PC-3 (cell line): ENCODE results near the gene ARPC4. TPM values are rescaled to one million over a fixed set of nuclear protein-coding genes. Genes with fewer than 3 reads are reported as not detected.

Experiments used
- ATAC-seq: fragments of 200-7000 bp; cut with Tn5 transposase; 2 replicates; pipeline ENCODE4 v1.9.1; 2020; ENCODE audit warnings: mild to moderate bottlenecking, moderate library complexity
- BruUV-seq: library from RNA; stranded (reverse); fragments of 400-500 nt; replicated peaks from 2 replicates; lab custom pipeline; 2021; lab: Mats Ljungman, UMichigan
- CTCF ChIA-PET: fragments of 300-600 bp; sonication (Branson Sonifier 250); formaldehyde crosslinking; loops from one replicate; lab custom pipeline; 2022; ENCODE audit warnings: antibody characterized with exemption; lab: Charles Lee
- POLR2A ChIA-PET: fragments of 300-600 bp; sonication (Branson Sonifier 250); formaldehyde crosslinking; loops from one replicate; lab custom pipeline; 2022; ENCODE audit warnings: antibody characterized with exemption; ENCODE audit not compliant: unreplicated experiment; lab: Charles Lee
- DNase-seq: peaks from one replicate; pipeline ENCODE4 v3.0.0-alpha.2; 2015
- H2AFZ ChIP-seq: fragments of 300-600 bp; sonication (generic); 2 replicates; pipeline ENCODE4 v1.6.0; 2016; ENCODE audit warnings: antibody characterized with exemption, low read length
- H3F3A ChIP-seq: fragments of 300-600 bp; sonication (generic); one replicate; pipeline ENCODE4 v1.6.0; 2017; ENCODE audit warnings: antibody characterized with exemption, low read length, control low read depth, mild to moderate bottlenecking; ENCODE audit not compliant: unreplicated experiment
- H3K27ac ChIP-seq: fragments of 300-600 bp; sonication (generic); 2 replicates; pipeline ENCODE4 v1.5.1; 2016; ENCODE audit warnings: mild to moderate bottlenecking, low read length
- H3K27me3 ChIP-seq: fragments of 300-600 bp; sonication (generic); 2 replicates; pipeline ENCODE4 v1.6.1; 2016; ENCODE audit warnings: low read length, mixed read lengths
- H3K36me3 ChIP-seq: fragments of 300-600 bp; sonication (generic); 2 replicates; pipeline ENCODE4 v1.6.1; 2016; ENCODE audit warnings: low read depth, mixed run types, low read length, mixed read lengths
- H3K4me1 ChIP-seq: fragments of 300-600 bp; sonication (generic); 2 replicates; pipeline ENCODE4 v1.5.1; 2016; ENCODE audit warnings: low read length; ENCODE audit not compliant: insufficient read depth
- H3K4me2 ChIP-seq: fragments of 300-600 bp; sonication (generic); 2 replicates; pipeline ENCODE4 v1.6.0; 2016; ENCODE audit warnings: low read length
- H3K4me3 ChIP-seq: fragments of 300-600 bp; sonication (generic); 2 replicates; pipeline ENCODE4 v1.5.1; 2016; ENCODE audit warnings: mild to moderate bottlenecking, low read length, mixed read lengths
- H3K79me2 ChIP-seq: fragments of 300-600 bp; sonication (generic); 2 replicates; pipeline ENCODE4 v1.6.1; 2017; ENCODE audit warnings: low read length, mixed read lengths
- H3K9ac ChIP-seq: fragments of 300-600 bp; sonication (generic); 2 replicates; pipeline ENCODE4 v1.6.0; 2016; ENCODE audit warnings: mild to moderate bottlenecking, low read length
- H3K9me2 ChIP-seq: fragments of 300-600 bp; sonication (generic); replicated peaks from 2 replicates; pipeline ENCODE4 v1.6.1; 2016; ENCODE audit warnings: mixed run types, low read length, mixed read lengths
- H3K9me3 ChIP-seq: fragments of 300-600 bp; sonication (generic); 2 replicates; pipeline ENCODE4 v1.6.1; 2016; ENCODE audit warnings: low read length, mixed read lengths
- H4K20me1 ChIP-seq: fragments of 300-600 bp; sonication (generic); 2 replicates; pipeline ENCODE4 v1.6.1; 2016; ENCODE audit warnings: low read length, mixed read lengths
- CTCF ChIP-seq: fragments of 300-600 bp; sonication (generic); conservative IDR thresholded peaks from 2 replicates; pipeline ENCODE4 v1.5.1; 2017; ENCODE audit warnings: antibody characterized with exemption, low read depth, mild to moderate bottlenecking, low read length
- EZH2 ChIP-seq: fragments of 300-600 bp; sonication (generic); IDR thresholded peaks from one replicate; pipeline ENCODE4 v1.6.1; 2017; ENCODE audit warnings: antibody characterized with exemption, mild to moderate bottlenecking, low read length; ENCODE audit not compliant: unreplicated experiment
- EZH2phosphoT487 ChIP-seq: fragments of 300-600 bp; sonication (generic); IDR thresholded peaks from 2 replicates; pipeline ENCODE4 v1.6.1; 2018; ENCODE audit warnings: mild to moderate bottlenecking, antibody characterized with exemption, low read length, borderline replicate concordance
- intact Hi-C: fragments of 100-400 bp; cut with micrococcal nuclease; formaldehyde crosslinking; loops from 2 replicates; pipeline ENCODE4 v1.9.0; 2023
- total RNA-seq: library from RNA; depleted of rRNA; stranded (reverse); fragments of >200 nt; gene quantifications from 2 replicates; pipeline ENCODE4 v1.2.3, GENCODE V29; 2014

The ARPC4 gene
- total RNA-seq, 1 experiment from 2014 or later: 223 TPM

GRCh38 chr3:9820946-9821345 lies 28.1 kb downstream of the ARPC4 start:
- Histone ChIP-seq H3K27me3 (no peaks in the 10 kb centered on the region), H3K27ac (no peak overlapping the region), H3K4me2 (no peak overlapping the region), H3K4me1 (no peaks in the 10 kb centered on the region), H3K9me3 (no peaks in the 10 kb centered on the region), H2AFZ (no peak overlapping the region), H3K9ac (no peak overlapping the region), H3K79me2 (no peaks in the 10 kb centered on the region), H3K36me3 (no peaks in the 10 kb centered on the region), H4K20me1 (no peaks in the 10 kb centered on the region), H3F3A (no peaks in the 10 kb centered on the region), H3K9me2 (no peaks in the 10 kb centered on the region), H3K4me3 (no peak overlapping the region)
- ChIA-PET CTCF (no interaction called here), POLR2A (interaction anchor here (0.7 kb wide), 1 partner anchor 71 kb away, joined by 3 read pairs; the partner anchor contains the start of gene OGG1)
- DNase-seq: peak; percentile 53
- intact Hi-C loops: no loop called here
- TF ChIP-seq EZH2phosphoT487 (no peak), CTCF (peak; percentile 71), EZH2 (no peak)
- BruUV-seq: no TSS peak
- ATAC-seq: peak; percentile 95

DNA sequence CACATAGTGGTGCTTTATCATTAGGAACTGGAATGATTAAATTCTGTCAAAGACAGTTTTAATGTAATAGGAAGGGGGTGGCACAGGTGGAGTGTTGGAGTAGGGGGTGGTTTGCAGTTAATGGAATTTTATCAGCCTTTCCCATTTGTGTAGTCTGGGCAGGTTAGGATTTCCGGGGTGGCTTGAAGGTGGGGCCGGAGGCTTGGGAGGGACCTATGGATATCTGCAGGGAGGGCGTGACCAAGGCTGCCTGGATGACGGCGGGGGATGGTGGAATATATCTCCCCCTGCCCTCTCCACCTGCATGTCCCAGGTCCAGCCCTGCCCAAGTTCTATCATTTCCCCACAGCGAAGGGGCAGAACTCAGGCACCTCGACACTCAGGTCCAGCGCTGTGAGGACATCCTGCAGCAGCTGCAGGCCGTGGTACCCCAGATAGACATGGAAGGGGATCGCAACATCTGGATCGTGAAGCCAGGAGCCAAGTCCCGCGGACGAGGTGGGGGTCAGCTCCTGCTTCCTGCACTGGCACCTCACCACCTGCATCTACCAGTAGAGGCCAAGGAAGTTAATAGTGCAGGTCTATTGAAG lies 32.7 kb downstream of the ARPC4 start:
- Histone ChIP-seq H3K27me3 (no peaks in the 10 kb centered on the region), H3K9me2 (no peaks in the 10 kb centered on the region), H3K4me2 (no peak overlapping the region), H3K36me3 (no peaks in the 10 kb centered on the region), H3K9ac (no peak overlapping the region), H3K4me1 (no peaks in the 10 kb centered on the region), H3F3A (no peaks in the 10 kb centered on the region), H3K9me3 (no peaks in the 10 kb centered on the region), H3K27ac (no peak overlapping the region), H3K79me2 (no peaks in the 10 kb centered on the region), H3K4me3 (no peak overlapping the region), H2AFZ (no peak overlapping the region), H4K20me1 (no peaks in the 10 kb centered on the region)
- no peak for ATAC-seq
- BruUV-seq: no TSS peak
- intact Hi-C loops: no loop called here
- POLR2A ChIA-PET: no interaction called here
- CTCF ChIA-PET: no interaction called here
- no peak for DNase-seq
- TF ChIP-seq CTCF (no peak), EZH2 (no peak), EZH2phosphoT487 (no peak)

- Histone ChIP-seq H4K20me1 (no peaks in the 10 kb centered on the region), H3K4me3 (no peak overlapping the region), H3K27me3 (no peaks in the 10 kb centered on the region), H3K9me3 (no peaks in the 10 kb centered on the region), H3K9me2 (no peaks in the 10 kb centered on the region), H3K79me2 (no peaks in the 10 kb centered on the region), H2AFZ (no peak overlapping the region), H3K9ac (no peak overlapping the region), H3K4me1 (no peaks in the 10 kb centered on the region), H3K27ac (no peak overlapping the region), H3F3A (no peaks in the 10 kb centered on the region), H3K36me3 (no peaks in the 10 kb centered on the region), H3K4me2 (no peak overlapping the region)
- no TSS peak for BruUV-seq
- CTCF ChIA-PET: no interaction called here
- TF ChIP-seq CTCF (peak; percentile 59), EZH2 (no peak)
- POLR2A ChIA-PET: no interaction called here
- DNase-seq (peak; percentile 63), ATAC-seq (peak; percentile 70)
- intact Hi-C loops: no loop called here
Observed at GRCh38 chr3:9826815-9827573, 34.1 kb downstream of the ARPC4 start.
